OCI-LY1 (cell line): ENCODE data around the gene LSP1.

ENCODE experiments used
- H2AFZ ChIP-seq: fragments of 200-600 bp; sonication (generic), shearing (Covaris generic); 2 replicates; pipeline ENCODE4 v1.6.0; 2014; ENCODE audit warnings: antibody characterized with exemption, mild to moderate bottlenecking, low read length
- H3F3A ChIP-seq: fragments of 200-600 bp; sonication (generic), shearing (Covaris generic); 2 replicates; pipeline ENCODE4 v1.6.0; 2014; ENCODE audit warnings: mild to moderate bottlenecking, antibody characterized with exemption, low read length, moderate library complexity; ENCODE audit not compliant: insufficient read depth
- H3K27ac ChIP-seq: fragments of 200-600 bp; sonication (generic); 2 replicates; pipeline ENCODE4 v1.5.1; 2014; ENCODE audit warnings: low read length, mixed run types, mild to moderate bottlenecking, low read depth; ENCODE audit not compliant: poor library complexity, severe bottlenecking
- H3K27me3 ChIP-seq: fragments of 200-600 bp; sonication (generic); 2 replicates; pipeline ENCODE4 v1.6.0; 2014; ENCODE audit warnings: antibody characterized with exemption, mild to moderate bottlenecking, low read length, moderate library complexity; ENCODE audit not compliant: insufficient read depth
- H3K36me3 ChIP-seq: fragments of 200-600 bp; sonication (generic); 2 replicates; pipeline ENCODE4 v1.6.1; 2014; ENCODE audit warnings: mild to moderate bottlenecking, antibody characterized with exemption, low read length, moderate library complexity, mixed read lengths; ENCODE audit not compliant: insufficient read depth
- H3K4me1 ChIP-seq: fragments of 200-600 bp; sonication (generic); 2 replicates; pipeline ENCODE4 v1.5.1; 2014; ENCODE audit warnings: mild to moderate bottlenecking, low read length, moderate library complexity; ENCODE audit not compliant: insufficient read depth, severe bottlenecking
- H3K4me2 ChIP-seq: fragments of 200-600 bp; sonication (generic), shearing (Covaris generic); 2 replicates; pipeline ENCODE4 v1.6.1; 2014; ENCODE audit warnings: low read length
- H3K4me3 ChIP-seq: fragments of 200-600 bp; sonication (generic); 2 replicates; pipeline ENCODE4 v1.5.1; 2014; ENCODE audit warnings: low read length, low read depth, mild to moderate bottlenecking, mixed read lengths; ENCODE audit not compliant: poor library complexity, severe bottlenecking
- H3K79me2 ChIP-seq: fragments of 200-600 bp; shearing (Covaris generic); 2 replicates; pipeline ENCODE4 v1.6.1; 2016; ENCODE audit warnings: mixed run types, low read length, mixed read lengths; ENCODE audit not compliant: insufficient read depth
- H3K9ac ChIP-seq: fragments of 200-600 bp; sonication (generic), shearing (Covaris generic); 2 replicates; pipeline ENCODE4 v1.6.1; 2014; ENCODE audit warnings: mild to moderate bottlenecking, low read length, mixed read lengths
- H3K9me2 ChIP-seq: fragments of 200-600 bp; sonication (generic), shearing (Covaris generic); 2 replicates; pipeline ENCODE4 v1.6.1; 2014; ENCODE audit warnings: low read depth, mild to moderate bottlenecking, low read length, mixed read lengths
- H3K9me3 ChIP-seq: fragments of 200-600 bp; shearing (Covaris generic); 2 replicates; pipeline ENCODE4 v1.6.1; 2014; ENCODE audit warnings: low read length, mixed read lengths
- H4K20me1 ChIP-seq: fragments of 200-600 bp; sonication (generic), shearing (Covaris generic); 2 replicates; pipeline ENCODE4 v1.6.0; 2016; ENCODE audit warnings: mild to moderate bottlenecking, low read length; ENCODE audit not compliant: insufficient read depth
- EZH2 ChIP-seq: fragments of 200-600 bp; sonication (generic), shearing (Covaris generic); IDR thresholded peaks from 2 replicates; pipeline ENCODE4 v1.8.0; 2017; ENCODE audit warnings: borderline replicate concordance, mixed run types, mild to moderate bottlenecking, antibody characterized with exemption, low read length, moderate library complexity, mixed read lengths
- TF ChIP-seq, protein P1 (sequence below): fragments of 200-600 bp; sonication (generic), shearing (Covaris generic); IDR thresholded peaks from 2 replicates; pipeline ENCODE4 v1.5.1; 2017; ENCODE audit warnings: mild to moderate bottlenecking, antibody characterized with exemption, low read length, moderate library complexity, mixed read lengths

The LSP1 gene

DNA sequence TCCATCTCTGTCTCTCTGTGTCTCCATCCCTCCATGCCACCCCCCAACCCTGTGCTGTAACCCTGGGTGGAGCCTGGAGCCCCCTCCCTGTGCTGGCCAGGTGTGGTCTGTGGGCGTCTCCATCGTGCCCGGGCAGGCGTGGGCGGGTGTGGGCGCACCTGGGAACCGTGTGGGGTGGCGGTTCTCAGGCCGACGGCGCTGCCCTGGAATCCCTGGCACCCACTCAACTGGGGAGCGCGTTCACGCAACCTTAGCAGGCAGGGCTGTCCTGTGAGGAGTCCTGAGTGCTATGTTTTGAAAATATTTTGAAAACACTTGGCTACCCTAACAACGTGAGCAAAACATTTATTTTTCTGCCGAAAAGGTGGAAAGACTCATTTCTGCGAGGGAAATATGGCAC, 71.3 kb downstream of the LSP1 start:
- no peak for TF ChIP-seq EZH2
- TF ChIP-seq, protein P1, sequence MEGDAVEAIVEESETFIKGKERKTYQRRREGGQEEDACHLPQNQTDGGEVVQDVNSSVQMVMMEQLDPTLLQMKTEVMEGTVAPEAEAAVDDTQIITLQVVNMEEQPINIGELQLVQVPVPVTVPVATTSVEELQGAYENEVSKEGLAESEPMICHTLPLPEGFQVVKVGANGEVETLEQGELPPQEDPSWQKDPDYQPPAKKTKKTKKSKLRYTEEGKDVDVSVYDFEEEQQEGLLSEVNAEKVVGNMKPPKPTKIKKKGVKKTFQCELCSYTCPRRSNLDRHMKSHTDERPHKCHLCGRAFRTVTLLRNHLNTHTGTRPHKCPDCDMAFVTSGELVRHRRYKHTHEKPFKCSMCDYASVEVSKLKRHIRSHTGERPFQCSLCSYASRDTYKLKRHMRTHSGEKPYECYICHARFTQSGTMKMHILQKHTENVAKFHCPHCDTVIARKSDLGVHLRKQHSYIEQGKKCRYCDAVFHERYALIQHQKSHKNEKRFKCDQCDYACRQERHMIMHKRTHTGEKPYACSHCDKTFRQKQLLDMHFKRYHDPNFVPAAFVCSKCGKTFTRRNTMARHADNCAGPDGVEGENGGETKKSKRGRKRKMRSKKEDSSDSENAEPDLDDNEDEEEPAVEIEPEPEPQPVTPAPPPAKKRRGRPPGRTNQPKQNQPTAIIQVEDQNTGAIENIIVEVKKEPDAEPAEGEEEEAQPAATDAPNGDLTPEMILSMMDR, result no peak
- Histone ChIP-seq H3F3A (no peaks in the 10 kb centered on the region), H2AFZ (no peak overlapping the region), H3K36me3 (no peaks in the 10 kb centered on the region), H3K9me2 (no peaks in the 10 kb centered on the region), H3K27me3 (peaks cover 9% of the 10 kb centered on the region; the same call in 1 of the 2 replicates), H3K9ac (no peak overlapping the region), H3K27ac (no peak overlapping the region), H4K20me1 (no peaks in the 10 kb centered on the region), H3K4me2 (no peak overlapping the region), H3K79me2 (no peaks in the 10 kb centered on the region), H3K4me1 (no peaks in the 10 kb centered on the region), H3K4me3 (no peak overlapping the region), H3K9me3 (no peaks in the 10 kb centered on the region)

DNA sequence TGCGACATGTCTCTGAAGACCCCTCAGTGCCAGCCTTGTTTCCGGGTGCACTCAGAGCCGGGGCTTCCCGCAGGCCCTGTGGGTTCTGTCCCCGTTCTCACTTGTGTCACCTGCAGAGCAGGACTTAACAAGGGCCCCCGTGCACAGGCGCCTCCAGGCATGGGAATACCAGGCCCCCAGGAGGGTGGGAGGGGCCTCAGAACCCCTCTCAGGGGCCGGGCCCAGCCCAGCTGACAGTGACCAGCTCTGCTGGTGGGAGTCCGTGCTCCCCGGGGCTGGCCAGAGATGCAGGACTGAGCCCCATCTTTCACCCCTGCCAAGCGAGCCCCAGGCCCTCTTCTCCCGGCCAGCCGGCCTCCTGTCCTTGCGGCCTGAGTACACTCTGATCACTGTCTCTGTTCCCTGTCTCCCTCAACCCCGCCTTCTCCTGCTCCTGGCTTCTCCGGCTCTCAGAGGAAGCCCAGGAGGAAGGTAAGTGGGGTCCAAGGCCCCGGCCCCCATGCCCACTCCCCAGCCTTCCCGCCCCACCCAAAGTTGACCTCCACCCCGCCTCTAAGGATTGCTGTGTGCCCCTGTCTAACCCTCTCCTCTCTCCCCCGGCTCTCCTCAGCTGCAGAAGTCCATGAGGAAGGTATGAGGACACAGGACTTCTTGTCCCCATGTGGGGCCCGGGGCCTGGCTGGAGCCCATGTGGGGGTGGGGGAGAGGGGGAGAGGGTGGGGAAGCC, 71.9 kb downstream of the LSP1 start:
- Histone ChIP-seq H3K4me3 (no peak overlapping the region), H3K4me2 (no peak overlapping the region), H3K27me3 (peaks cover 9% of the 10 kb centered on the region; the same call in 1 of the 2 replicates), H3K4me1 (no peaks in the 10 kb centered on the region), H3K79me2 (no peaks in the 10 kb centered on the region), H3K36me3 (no peaks in the 10 kb centered on the region), H3F3A (no peaks in the 10 kb centered on the region), H4K20me1 (no peaks in the 10 kb centered on the region), H3K9me2 (no peaks in the 10 kb centered on the region), H3K9me3 (no peaks in the 10 kb centered on the region), H3K9ac (no peak overlapping the region), H3K27ac (no peak overlapping the region), H2AFZ (no peak overlapping the region)
- no peak for TF ChIP-seq EZH2

DNA sequence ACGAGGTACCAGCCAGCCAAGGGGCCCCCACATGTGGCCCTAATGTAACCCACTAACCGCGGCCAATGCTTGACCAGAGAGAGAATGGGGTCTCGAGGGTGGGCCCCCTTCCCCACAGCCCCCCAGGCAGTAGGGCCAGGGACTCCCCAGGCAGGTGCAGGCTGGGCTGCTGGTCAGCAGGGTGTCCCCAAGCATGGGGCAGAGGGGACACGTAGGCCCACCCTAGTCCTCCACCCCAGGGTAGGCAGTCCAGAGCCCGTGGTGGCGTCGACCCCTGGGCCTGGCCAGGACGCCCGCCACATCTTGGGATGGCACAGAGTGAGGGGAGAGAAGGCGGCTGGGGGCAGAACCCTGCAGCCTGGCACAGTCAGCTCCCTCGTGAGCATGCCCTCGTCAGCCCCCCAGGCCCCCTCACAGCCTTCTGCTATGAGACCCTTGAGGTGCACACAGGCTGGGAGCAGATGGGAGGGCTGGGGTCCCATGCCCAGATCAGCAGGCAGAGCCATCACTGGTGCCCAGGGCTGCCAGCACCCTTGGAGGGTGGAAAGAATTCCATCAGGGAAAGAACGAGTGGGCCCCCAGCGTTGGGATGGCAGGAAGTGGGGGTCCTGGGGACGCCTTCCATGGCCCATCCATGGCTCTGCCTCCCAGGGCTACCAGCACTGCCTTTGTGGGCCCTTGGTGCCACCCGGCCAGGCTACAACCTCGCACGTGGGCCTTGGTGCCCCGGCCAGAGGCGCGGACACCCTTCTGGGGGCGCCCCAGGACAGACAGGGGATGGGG, 72.7 kb downstream of the LSP1 start:
- Histone ChIP-seq H3K27ac (no peak overlapping the region), H3K27me3 (peaks cover 9% of the 10 kb centered on the region; the same call in 1 of the 2 replicates), H3K4me2 (no peak overlapping the region), H3K4me3 (no peak overlapping the region), H3K79me2 (no peaks in the 10 kb centered on the region), H3K4me1 (no peaks in the 10 kb centered on the region), H3F3A (no peaks in the 10 kb centered on the region), H3K9me2 (no peaks in the 10 kb centered on the region), H3K9me3 (no peaks in the 10 kb centered on the region), H2AFZ (no peak overlapping the region), H3K9ac (no peak overlapping the region), H4K20me1 (no peaks in the 10 kb centered on the region), H3K36me3 (no peaks in the 10 kb centered on the region)
- TF ChIP-seq EZH2, result no peak
- TF ChIP-seq, protein P1, result no peak
